NCI-H2227 (cell line): ENCODE results near the gene SH3BP4.
"Not testable (repeated sequence)": the region's sequence is repeated elsewhere in the genome, so short reads cannot be mapped to it uniquely, and the experiment has no call there.

Experiments
- DNase-seq: peaks from one replicate; lab custom pipeline; 2025; ENCODE audit not compliant: unreplicated experiment; lab: John Stamatoyannopoulos, UW

Gene SH3BP4

GRCh38 chr2:235052514-235053354 lies 100.9 kb downstream of the SH3BP4 start:
- DNase-seq = no peak

DNA sequence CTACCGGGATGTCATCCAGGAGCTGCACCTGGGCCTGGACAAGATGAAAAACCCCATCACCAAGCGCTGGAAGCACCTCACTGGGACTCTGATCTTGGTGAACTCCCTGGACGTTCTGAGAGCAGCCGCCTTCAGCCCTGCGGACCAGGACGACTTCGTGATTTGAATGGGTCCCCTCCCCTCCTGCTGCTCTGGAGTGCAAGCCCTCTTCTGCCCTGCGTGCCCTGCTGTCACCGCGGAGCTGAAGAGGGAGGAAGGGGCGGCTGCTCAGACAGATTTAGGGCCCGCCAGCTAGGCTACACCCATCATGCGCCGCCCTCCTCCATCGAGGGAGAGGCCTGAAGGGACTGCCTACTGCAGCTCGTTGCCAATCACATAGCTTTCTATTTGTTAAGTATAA lies 101.8 kb downstream of the SH3BP4 start:
- no peak for DNase-seq

GRCh38 chr2:235054475-235054874 lies 102.7 kb downstream of the SH3BP4 start:
- no peak for DNase-seq

- no peak for DNase-seq
Measured at GRCh38 chr2:235054919-235055318, 103.1 kb downstream of the SH3BP4 start.

DNA sequence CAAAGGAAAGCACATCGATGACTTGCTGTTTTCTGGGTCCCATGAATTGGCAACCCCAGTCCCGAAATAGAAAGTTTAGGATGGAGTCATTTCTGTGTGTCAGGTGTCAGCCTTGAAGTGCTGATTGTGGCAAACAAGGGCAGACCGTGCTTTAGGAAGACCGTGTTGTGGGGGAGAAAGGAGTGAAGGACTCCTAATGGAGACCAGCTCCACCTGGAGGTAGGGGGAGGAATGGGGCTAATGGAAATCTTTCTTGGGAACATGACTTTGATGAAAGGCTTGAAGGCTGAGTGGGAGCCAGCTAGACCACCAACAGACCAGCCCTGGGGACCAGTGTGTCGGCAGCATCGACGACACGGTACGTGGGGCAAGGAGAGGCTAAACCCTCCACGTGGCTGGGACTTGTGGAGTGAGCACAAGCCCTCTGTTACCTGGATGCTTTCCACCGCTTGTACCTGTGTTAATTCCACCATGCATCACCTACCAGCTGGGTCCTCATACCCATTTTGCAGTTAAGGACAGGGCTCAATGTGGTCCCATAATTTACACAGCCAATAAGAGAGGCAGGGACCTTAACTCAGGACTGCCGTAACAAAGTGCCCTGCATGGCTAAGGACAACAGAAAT lies 104.2 kb downstream of the SH3BP4 start:
- no peak for DNase-seq

- DNase-seq = no peak
Measured at GRCh38 chr2:235056768-235057167, 105.0 kb downstream of the SH3BP4 start.

GRCh38 chr2:235057616-235058015 lies 105.8 kb downstream of the SH3BP4 start:
- not testable (repeated sequence) for DNase-seq

DNA sequence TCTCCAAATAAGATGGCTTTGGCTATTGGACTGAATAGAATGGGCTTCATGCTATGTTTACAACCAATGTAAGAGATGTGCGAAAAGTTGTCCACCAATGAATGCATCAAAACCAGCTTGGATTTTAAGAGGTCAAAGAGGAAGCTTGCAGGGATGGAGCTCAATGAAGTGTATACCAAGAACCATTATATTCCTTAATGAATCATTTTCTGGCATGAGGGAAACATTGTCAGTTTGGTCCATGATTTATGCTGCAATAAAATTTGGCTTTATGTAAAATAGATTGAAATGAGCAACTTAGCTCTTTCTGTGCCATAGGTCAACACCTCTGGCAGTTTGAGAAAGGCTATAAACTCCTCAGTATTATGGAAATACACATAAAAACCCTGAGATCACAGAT lies 107.3 kb downstream of the SH3BP4 start:
- DNase-seq = no peak

DNA sequence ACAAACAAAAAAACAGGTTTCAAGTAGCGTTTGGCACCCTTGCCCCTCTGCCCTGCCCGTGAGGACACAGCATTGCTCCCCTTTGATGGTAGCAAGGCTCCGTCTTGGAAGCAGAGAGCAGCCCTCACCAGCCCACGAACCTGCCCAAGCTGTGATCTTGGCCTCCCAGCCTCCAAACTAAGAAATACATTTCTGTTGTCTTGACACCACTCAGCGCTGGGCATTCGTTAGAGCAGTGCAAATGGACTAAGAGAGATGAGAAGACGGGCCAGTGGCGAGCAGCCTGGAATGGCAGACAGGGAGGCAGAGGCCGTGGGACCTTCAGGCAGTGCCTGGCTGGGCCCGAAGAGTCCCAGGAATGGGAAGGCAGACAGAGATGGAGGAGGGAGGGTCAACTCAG lies 109.8 kb downstream of the SH3BP4 start:
- no peak for DNase-seq

DNA sequence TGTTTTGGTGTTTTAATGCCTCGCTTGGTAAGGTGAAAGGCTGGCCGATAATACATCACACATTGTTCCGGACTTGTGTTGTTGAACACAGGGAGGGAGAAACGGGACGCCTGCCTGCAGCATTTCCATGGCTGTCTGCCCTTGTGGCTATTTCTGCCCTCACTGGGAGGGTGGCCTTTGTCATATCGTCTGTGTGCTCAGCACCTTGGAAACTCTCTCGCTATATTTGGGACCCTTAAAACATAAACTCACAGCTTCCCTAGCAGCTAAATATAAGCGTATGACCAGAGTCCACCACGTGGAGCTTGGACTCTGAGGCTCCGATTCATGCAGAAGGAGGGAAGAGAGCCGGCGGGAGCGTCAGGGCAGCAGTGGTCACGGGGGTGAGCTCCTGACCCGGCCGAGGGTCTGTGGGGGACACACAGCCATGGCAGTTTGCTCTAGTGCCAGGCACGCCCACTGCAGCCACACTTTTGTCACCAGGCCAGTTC lies 111.7 kb downstream of the SH3BP4 start:
- no peak for DNase-seq

- no peak for DNase-seq
Measured at GRCh38 chr2:235064976-235065375, 113.2 kb downstream of the SH3BP4 start.

DNA sequence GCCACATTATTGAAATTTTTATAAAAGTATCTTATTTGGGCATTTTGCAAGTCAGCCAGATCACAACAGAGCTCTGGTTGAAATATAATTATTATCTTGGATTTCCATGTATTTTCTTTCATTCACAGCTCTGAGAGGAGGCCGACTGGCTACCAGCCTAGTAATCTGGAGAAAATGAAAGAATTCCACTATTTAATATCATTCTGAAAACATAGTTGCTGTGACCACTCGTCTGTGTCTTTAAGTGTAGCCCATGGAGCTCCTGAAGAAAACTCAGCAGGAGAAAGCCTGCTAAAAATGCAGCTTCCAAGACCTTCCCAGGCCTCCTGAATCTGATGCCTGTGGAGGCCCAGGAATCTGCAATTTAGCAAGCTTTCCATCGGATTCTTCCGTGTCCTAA lies 114.7 kb downstream of the SH3BP4 start:
- DNase-seq = peak; percentile 41

- DNase-seq = peak; percentile 57
Measured at GRCh38 chr2:235066895-235067294, 115.1 kb downstream of the SH3BP4 start.

DNA sequence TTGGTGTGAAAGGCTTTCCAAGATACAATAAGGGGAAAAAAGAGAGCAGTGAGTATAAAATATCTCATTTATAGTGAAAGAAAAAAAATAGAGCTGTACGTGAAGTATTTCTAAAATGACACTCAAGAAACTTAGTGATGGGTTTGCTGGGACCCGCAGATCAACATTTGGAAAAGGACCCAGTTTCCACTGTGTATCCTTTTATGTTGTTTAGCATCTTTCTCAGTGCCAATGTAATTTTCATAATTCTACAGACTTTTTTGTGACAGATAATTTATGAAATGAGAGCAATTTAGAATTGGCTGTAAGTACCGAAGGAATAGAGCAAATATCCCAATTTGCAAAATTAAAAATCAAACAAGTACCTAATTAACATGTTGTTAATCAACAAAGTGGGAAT lies 116.9 kb downstream of the SH3BP4 start:
- DNase-seq = no peak

DNA sequence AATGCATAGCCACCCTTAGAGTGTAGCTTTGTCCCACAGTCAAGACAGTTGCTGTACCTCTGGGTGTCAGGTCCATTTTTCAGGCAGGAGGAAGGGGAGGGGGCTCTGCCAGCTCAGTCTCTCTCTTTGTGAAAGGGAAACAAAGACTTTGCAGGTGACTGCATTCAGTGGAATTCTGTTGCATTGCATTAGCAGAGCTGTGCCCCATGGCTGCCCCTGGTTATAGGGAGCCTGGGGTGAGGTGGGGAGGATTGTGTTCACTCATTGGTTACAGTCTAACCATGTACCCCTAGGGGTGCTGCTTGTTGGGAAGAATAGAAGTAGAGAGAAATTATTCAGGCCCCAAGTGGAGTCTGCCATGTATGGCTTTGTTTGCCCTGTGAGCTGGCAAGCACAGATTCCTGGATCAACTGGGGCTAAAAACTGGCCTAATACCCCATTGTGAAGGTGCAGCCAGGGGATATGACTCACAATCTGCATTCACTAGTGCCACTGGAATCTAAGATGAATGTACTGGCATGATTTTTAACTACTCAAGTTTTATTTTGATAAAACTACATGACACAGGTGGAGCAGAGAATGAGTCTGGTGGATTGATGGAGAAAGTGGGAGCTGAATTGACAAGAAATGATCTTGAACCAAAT lies 118.4 kb downstream of the SH3BP4 start:
- DNase-seq = no peak

DNA sequence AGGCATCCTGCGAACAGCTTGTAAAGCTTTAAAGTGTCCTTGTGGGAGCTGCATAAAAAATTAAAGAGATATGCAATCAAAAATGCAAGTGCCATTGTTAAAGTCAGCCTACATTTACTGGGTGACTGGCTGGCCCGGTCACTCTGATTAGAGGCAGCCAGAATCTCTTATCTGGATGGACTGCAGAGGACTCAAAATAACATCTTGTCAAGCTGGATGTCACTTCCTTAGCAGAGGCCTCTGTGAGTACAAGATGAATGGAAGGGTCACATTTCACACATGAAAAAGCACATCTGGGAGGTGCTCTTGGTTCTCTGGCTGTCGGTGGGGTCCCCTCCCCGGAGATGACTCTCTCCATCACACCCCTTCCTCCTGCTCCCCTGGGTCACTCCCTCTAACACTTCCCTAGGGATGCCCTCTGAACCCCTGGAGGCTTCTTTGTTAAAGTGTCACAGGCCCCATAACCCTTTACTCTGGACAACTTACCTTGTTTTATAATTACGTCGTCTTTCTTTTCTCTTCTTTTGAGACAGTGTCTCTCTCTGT lies 122.1 kb downstream of the SH3BP4 start:
- peak; percentile 57 for DNase-seq

DNA sequence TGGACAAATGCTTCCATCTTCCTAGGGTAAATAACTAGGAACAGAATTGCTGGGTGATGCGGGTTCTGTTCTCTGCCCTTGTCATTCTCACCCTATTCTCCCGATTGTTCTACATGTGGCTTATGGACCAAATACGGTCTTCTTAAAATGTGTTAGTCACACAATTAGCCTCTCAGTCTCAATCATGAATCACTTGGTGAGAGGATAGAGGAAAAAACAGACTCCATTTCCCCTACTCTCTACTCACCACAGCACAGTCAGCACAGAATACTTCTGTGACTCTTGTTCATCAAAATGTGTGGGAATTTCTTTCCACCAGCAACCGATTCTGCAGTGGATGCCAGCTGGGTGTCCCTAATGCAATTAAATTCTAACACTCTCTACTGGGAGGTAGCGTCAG lies 125.2 kb downstream of the SH3BP4 start:
- DNase-seq = no peak

- DNase-seq = no peak
Measured at GRCh38 chr2:235078182-235078581, 126.4 kb downstream of the SH3BP4 start.

DNA sequence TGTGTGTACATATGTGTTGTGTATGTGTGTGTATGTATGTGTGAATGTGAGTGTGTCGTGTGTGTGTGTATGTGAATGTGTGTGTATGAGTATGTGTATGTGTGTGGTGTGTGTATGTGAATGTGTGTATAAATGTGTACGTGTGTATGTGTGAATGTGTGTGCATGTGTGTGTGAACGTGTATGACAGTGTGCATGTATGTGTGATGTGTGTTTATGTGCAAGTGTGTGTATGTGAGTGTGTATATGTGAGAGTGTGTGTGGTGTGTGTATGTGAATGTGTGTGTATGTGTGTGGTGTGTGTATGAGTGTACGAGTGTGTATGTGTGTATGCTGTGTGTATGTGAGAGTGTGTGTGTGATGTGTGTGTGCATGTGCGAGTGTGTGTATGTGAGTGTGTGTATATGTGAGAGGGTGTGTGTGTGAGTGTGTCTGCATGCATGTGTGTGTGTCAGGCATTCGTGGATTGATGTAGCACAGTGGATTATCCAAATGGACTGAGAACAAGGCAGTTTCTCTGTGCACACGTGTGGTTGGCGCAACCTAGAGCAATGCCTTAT lies 127.2 kb downstream of the SH3BP4 start:
- DNase-seq = no peak

DNA sequence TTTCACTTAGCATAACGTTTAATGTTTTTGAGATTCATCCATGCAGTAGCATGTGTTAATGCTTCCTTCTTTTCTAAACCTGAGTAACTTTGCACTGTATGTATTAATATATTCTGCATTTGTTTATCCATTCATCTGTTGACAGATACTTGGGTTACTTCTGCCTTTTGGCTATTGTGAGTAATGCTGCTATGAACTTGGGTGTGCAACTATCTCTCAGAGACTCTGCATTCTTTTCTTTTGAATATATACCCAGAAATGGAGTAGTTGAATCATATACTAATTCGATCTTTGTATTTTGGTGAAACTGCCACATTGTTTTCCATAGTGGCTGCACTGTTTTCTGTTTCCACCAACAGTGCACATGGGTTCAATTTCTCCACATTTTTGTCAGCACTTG lies 128.3 kb downstream of the SH3BP4 start:
- no peak for DNase-seq

DNA sequence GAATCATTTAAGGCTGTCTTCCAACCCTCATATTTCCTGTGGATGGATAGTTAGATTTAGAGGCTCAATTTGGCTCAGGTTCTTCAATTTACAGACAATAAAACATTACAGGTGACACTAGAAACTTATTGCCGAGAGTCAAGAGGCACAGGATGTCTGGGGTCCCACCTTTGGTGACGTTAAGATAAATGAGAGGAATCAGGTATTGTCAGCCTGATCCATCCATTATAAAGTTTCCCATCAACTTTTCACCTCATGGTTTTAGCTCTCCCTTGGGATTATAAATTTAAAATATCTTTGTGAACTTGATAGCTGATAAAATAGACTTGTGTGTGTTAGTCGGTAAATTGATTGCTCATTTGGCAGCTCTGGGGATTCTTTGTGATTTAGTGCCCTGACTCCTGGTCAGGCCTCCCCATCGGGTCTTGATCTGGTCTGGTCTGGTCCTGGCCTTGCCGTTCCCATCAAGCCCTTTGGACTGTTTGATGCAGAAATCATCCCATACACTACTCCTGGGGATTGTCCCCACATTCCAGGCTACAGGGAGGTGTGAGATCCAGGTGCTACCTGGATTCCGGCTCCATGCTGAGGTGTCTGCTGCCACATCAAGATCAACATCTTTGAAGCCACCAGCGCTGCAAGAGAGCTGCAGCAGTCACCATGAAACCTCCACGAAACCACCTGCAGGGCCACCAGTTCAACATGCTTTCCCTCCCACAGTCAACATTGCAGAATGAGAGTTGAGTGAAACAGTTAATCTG lies 130.9 kb downstream of the SH3BP4 start:
- DNase-seq = no peak
